ENCODE measurements around the gene CCNDBP1.
"Not testable (repeated sequence)": the region's sequence is repeated elsewhere in the genome, so short reads cannot be mapped to it uniquely, and the experiment has no call there.

CCNDBP1 gene

GRCh38 chr15:43218908-43219706, 33.9 kb downstream of the CCNDBP1 start:
- no peak for DNase-seq

- no peak for DNase-seq
Observed at GRCh38 chr15:43219929-43220928, 35.0 kb downstream of the CCNDBP1 start.

- DNase-seq: no peak
Observed at GRCh38 chr15:43220991-43221403, 35.8 kb downstream of the CCNDBP1 start, which contains the start of gene EPB42. EPB42 (minus strand) TSS chr15:43221018; CDS start chr15:43220825, 193 bp downstream.

- no peak for DNase-seq
Observed at GRCh38 chr15:43221422-43221821, 36.2 kb downstream of the CCNDBP1 start.

DNA sequence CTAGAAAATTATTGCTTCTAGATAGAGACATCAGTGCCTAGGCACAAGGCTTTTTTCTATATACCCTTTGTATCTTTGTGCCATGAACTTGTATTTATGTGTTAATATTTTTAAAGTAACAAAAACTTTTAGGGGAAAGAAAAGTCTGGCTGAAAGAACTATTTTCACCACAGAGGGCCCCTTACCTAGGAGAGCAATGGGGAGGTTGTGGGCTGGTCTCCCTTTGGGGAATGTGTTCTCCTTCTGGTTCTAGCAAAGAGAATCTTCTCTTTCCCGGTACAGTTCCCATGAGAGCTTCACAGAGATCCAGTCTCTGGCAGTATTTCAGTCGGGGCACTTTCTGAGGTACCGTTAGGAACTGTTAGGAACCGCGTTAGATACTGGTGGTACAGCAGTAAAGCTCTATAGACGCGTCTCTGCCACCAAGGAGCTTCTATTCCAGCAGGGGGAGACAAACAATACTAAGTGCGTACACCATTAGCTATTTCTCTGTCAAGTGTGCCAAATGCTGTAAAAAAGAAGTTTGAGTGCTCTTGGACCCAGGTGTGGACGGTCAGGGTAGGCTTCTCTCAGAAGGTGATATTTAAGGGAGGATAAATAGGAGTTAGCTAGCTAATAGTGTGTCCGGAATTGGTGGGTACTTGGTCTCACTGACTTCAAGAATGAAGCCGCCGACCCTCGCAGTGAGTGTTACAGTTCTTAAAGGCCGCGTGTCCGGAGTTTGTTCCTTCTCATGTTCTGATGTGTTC, 40.2 kb downstream of the CCNDBP1 start:
- DNase-seq: peak; percentile 14

- DNase-seq: not testable (repeated sequence)
Observed at GRCh38 chr15:43225950-43226255, 40.7 kb downstream of the CCNDBP1 start.

- no peak for DNase-seq
Observed at GRCh38 chr15:43226436-43227305, 41.5 kb downstream of the CCNDBP1 start.

- no peak for DNase-seq
Observed at GRCh38 chr15:43229977-43230376, 44.8 kb downstream of the CCNDBP1 start.

GRCh38 chr15:43230640-43231115, 45.5 kb downstream of the CCNDBP1 start:
- no peak for DNase-seq

- DNase-seq: no peak
Observed at GRCh38 chr15:43232289-43232874, 47.2 kb downstream of the CCNDBP1 start.

DNA sequence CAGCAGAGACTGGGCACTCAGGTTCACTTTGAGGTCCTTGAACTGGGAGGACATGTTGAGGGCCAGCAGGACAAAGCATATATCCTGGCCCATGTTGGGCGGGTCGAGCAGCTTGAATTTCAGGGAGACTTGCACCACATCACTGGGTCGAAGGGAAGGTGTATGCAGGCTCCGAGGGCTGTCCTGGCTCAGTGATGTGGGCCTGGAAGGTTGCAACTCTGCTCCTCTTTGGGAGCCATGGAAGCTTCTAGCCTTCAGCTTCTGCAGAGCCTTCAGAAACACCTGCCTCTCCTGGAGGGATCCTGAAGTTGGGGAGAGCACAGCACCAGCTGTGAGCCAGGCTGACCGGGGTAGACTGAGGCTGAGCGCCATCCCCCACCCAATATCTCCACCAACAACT, 50.3 kb downstream of the CCNDBP1 start:
- no peak for DNase-seq

GRCh38 chr15:43237842-43238470, 52.8 kb downstream of the CCNDBP1 start:
- DNase-seq: no peak

DNA sequence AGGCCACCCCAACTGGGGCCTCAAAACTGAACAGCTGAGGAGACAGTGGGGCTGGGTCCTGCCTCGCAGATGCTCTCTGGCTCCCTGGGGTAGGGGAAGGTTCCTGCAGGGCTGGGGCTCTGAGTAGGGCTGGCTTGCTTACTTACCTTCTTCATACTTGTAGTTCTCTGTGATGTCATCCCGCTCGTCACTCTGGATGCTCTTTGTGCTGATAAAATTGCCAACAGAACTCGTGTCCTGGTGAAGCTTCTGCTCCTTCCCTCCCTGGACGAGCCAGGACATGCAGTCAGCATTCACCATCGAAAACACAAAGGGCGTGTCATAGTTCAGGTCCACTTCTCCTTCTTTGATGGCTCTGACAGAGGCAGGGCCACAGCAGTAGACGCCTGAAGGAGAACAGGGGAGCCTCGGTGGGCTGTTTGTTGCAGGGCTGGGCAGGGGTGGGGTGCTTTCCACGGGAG, 53.5 kb downstream of the CCNDBP1 start:
- DNase-seq: no peak

DNA sequence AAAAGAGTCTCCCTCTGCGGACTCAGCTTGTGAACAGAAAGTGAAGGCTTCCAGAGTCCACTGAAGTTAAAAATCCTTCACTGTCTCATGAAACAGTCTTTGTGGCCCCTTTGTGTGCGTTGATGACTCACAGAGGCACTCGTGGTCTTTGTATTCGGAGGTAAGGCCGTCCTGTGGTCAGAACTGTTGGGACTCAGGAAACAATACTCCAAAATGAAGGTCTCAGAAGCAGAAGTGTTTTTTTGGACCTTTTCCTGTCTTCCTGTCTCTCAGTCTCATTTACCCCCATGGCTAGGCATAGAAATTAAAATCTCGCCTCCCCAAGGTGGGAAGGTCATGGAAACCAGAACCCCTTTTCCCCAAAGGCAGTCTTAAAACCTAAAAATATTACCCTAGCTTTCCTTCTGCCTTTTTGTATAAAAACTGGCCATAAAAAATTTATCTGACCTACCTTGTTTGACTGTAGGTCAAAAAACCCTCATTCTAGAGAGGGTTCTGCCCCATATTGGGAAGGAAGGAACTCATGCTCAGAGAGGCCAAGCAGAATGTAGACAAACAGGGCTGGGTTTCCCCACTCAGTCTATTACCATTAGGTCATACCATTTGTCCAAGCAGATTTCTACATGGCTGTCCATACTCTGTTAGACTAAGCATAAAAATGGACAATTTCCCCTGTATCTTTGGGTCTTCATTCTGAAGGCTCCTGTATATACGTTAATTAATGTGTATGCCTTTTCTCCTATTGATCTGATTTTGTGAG, 54.7 kb downstream of the CCNDBP1 start:
- DNase-seq: no peak

DNA sequence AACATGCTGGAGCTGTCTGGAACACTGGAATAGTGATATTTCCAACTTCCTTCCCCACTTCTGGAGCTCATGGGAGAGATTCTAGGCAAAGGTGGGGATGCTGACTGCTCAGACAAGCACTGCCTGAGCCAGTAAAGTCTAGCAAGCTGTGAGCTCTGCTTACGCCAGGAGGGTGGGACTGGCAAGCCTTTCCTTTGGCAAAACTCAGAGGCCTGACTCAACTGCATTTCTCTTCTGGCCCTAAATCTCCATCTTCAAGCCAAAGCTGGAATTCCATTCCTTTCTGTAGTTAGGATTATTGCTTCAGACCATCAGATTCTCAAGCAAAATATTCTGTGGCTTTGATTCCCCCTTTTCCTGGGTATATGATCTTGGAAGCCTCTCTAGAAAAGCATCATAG, 55.9 kb downstream of the CCNDBP1 start:
- DNase-seq: no peak

GRCh38 chr15:43242616-43243015, 57.4 kb downstream of the CCNDBP1 start:
- no peak for DNase-seq

DNA sequence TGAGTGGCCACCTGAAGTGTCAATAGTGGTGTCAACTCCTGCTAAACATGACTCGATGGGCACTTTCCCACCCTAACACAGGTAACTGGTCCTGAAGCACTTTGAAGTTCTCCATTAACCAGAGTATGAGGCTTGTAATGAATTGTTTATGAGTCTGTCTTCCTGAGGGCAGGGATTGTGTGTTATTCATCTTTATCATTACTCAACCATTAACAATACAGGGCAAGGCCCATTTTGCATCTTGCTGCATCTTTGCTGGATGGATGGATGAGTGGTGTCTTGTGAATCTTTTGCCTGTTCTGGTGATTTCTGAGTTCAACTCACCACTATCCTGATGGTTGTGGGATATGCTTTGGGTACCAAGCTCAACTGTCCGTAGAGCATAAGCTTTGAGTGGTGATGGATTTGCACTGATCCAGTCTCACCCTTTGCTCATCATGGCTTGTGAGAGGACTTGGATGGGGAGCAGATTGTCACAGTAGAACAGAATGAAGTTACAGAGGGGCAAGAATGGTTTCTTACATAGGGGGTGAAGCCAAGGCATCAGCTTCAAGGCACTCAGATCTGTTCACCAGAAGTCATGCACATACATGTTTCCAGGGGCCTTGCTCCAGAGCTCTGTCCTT, 57.9 kb downstream of the CCNDBP1 start:
- DNase-seq: no peak

- DNase-seq: no peak
Observed at GRCh38 chr15:43244092-43244491, 58.9 kb downstream of the CCNDBP1 start.

GRCh38 chr15:43246261-43246774, 61.1 kb downstream of the CCNDBP1 start:
- DNase-seq: no peak

Data from T-helper 9 cell (primary cell).